ENCODE measurements around the gene NPEPL1.

DNA sequence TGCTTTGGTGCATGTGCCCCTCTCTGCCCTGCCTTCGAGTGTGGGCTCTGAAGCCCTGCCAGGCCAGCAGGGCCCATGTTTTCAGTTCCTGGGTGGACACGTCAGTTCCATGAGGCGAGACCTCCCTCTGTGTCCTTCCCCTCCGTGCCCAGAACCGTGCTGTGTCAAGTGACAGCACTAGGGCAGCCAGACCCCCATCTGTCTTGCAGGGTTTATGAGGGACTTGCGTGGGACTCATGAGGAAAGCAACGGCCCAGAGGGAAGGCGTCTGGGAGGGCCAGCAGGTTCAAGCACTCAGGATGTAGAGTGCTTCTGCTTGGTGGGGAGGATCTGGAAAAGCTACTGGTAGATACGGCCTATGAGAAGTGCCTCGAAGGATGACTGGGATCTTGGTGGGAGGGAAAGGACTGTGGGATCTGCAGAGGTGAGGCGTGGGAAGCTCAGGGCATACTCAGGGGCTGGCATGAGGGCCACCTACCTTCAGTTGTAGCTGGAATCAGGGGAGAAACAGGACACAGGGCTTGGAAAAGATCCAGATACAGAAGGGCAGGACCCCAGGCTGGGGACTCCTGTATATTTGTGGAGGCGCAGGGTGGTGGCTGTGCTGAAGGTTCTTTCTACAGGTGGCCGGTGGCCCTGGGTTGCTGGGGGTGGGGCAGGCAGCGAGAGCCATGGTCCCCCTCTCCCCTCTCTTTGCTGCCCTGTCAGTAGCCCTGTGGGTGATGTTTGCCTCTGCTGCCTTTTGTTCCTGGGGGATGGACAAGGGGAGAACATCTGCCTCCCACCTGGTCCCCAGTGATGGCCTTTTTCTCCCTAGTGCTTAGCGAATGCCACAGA lies 5.5 kb downstream of the NPEPL1 start:
- TF ChIP-seq, protein P1, sequence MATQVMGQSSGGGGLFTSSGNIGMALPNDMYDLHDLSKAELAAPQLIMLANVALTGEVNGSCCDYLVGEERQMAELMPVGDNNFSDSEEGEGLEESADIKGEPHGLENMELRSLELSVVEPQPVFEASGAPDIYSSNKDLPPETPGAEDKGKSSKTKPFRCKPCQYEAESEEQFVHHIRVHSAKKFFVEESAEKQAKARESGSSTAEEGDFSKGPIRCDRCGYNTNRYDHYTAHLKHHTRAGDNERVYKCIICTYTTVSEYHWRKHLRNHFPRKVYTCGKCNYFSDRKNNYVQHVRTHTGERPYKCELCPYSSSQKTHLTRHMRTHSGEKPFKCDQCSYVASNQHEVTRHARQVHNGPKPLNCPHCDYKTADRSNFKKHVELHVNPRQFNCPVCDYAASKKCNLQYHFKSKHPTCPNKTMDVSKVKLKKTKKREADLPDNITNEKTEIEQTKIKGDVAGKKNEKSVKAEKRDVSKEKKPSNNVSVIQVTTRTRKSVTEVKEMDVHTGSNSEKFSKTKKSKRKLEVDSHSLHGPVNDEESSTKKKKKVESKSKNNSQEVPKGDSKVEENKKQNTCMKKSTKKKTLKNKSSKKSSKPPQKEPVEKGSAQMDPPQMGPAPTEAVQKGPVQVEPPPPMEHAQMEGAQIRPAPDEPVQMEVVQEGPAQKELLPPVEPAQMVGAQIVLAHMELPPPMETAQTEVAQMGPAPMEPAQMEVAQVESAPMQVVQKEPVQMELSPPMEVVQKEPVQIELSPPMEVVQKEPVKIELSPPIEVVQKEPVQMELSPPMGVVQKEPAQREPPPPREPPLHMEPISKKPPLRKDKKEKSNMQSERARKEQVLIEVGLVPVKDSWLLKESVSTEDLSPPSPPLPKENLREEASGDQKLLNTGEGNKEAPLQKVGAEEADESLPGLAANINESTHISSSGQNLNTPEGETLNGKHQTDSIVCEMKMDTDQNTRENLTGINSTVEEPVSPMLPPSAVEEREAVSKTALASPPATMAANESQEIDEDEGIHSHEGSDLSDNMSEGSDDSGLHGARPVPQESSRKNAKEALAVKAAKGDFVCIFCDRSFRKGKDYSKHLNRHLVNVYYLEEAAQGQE (IDR thresholded peaks at IDR 0.05; ENCODE audit: low read depth), result no peak
- TF ChIP-seq TAF1 (IDR thresholded peaks at IDR 0.05; ENCODE audit: low read depth) (no peak), TCF12 (IDR thresholded peaks at IDR 0.05; ENCODE audit: low read depth) (no peak), RAD21 (IDR thresholded peaks at IDR 0.05; ENCODE audit: low read depth) (no peak), EGR1 (IDR thresholded peaks at IDR 0.05) (no peak), CREB1 (IDR thresholded peaks at IDR 0.05; ENCODE audit: low read depth) (no peak), CEBPB (IDR thresholded peaks at IDR 0.05) (no peak), YY1 (IDR thresholded peaks at IDR 0.05; ENCODE audit: low read depth) (no peak), EP300 (IDR thresholded peaks at IDR 0.05; ENCODE audit: borderline replicate concordance) (no peak), TEAD4 (IDR thresholded peaks at IDR 0.05) (no peak)
- TF ChIP-seq, protein P2, sequence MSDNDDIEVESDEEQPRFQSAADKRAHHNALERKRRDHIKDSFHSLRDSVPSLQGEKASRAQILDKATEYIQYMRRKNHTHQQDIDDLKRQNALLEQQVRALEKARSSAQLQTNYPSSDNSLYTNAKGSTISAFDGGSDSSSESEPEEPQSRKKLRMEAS (IDR thresholded peaks at IDR 0.05), result no peak
